ENCODE data around the gene OPN5. TPM values are rescaled to one million over a fixed set of nuclear protein-coding genes. Genes with fewer than 3 reads are reported as not detected.

The OPN5 gene
- total RNA-seq, 2 experiments from 2014 or later, result not detected

DNA sequence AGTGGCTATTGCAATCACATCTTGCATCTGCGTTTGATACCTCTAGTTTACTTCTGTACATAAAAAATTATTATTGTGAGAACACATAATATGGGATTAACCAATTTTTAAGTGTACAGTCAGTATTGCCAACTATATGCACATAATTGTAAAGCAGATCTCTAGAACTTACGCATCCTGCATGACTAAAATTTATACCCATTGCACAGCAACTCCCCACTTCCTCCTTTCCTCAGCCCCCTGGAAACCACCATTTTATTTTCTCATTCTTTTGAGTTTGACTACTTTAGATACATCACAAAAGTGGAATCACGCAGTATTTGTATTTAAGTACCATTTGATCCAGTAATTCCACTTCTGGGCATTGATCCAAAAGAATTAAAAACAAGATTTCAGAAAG is 19.3 kb upstream of the OPN5 start:
- CTCF ChIA-PET, result interaction anchor here (0.6 kb wide), 1 partner anchor 347 kb away, joined by 4 read pairs; no protein-coding TSS in a partner anchor
- H3K27me3 Mint-ChIP-seq, result peaks cover 7% of the 10 kb centered on the region
- no peak overlapping the region for H3K27ac Mint-ChIP-seq
- no peak for DNase-seq
- H3K4me1 Mint-ChIP-seq (ENCODE audit: low read depth), result no peaks in the 10 kb centered on the region
- peaks cover 4% of the 10 kb centered on the region for H3K9me3 Mint-ChIP-seq
- intact Hi-C loops (cut with micrococcal nuclease), result no loop called here
- no peaks in the 10 kb centered on the region for H3K36me3 Mint-ChIP-seq
- H3K4me3 Mint-ChIP-seq, result no peak overlapping the region
- POLR2A ChIA-PET, result no interaction called here

GRCh38 chr6:47766445-47766844 is 15.4 kb upstream of the OPN5 start:
- Mint-ChIP-seq H3K4me3 (no peak overlapping the region), H3K9me3 (peaks cover 4% of the 10 kb centered on the region), H3K4me1 (ENCODE audit: low read depth) (no peaks in the 10 kb centered on the region), H3K27me3 (peaks cover 12% of the 10 kb centered on the region), H3K36me3 (no peaks in the 10 kb centered on the region), H3K27ac (no peak overlapping the region)
- CTCF ChIA-PET, result interaction anchor here (0.6 kb wide), 1 partner anchor 24 kb away, joined by 3 read pairs; no protein-coding TSS in a partner anchor
- intact Hi-C loops (cut with micrococcal nuclease), result no loop called here
- DNase-seq, result no peak
- POLR2A ChIA-PET, result no interaction called here

DNA sequence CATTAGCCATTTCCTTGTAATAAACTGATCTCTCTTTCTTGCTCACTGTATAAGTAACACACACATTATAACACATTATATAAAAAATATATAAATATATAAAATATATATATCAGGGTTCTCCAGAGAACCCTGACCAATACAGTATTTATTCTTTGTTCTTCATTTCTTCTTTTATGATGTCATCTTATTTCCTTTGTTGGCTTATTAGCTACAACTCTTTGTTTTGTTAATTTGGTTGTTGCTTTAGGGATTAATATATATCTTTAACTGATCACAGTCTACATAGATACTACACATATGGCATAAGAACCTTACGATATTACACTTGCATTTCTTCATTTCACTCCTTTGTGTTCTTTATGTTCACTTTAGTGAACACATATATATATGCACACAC is 14.7 kb upstream of the OPN5 start:
- intact Hi-C loops (cut with micrococcal nuclease), result no loop called here

GRCh38 chr6:47769982-47770381 is 11.8 kb upstream of the OPN5 start:
- peaks cover 4% of the 10 kb centered on the region for H3K9me3 Mint-ChIP-seq
- H3K27ac Mint-ChIP-seq, result no peak overlapping the region
- intact Hi-C loops (cut with micrococcal nuclease), result no loop called here
- no peaks in the 10 kb centered on the region for H3K36me3 Mint-ChIP-seq
- no peak overlapping the region for H3K4me3 Mint-ChIP-seq
- CTCF ChIA-PET, result no interaction called here
- POLR2A ChIA-PET, result no interaction called here
- H3K4me1 Mint-ChIP-seq (ENCODE audit: low read depth), result no peaks in the 10 kb centered on the region
- no peak for DNase-seq
- H3K27me3 Mint-ChIP-seq, result peaks cover 7% of the 10 kb centered on the region

More for the DNA sequence above, 14.7 kb upstream of the OPN5 start:
- H3K27ac Mint-ChIP-seq, result no peak overlapping the region
- DNase-seq, result no peak
- ChIA-PET POLR2A (no interaction called here), CTCF (no interaction called here)
- no peaks in the 10 kb centered on the region for H3K36me3 Mint-ChIP-seq
- H3K27me3 Mint-ChIP-seq, result peaks cover 12% of the 10 kb centered on the region
- no peak overlapping the region for H3K4me3 Mint-ChIP-seq
- H3K9me3 Mint-ChIP-seq, result peaks cover 4% of the 10 kb centered on the region
- no peaks in the 10 kb centered on the region for H3K4me1 Mint-ChIP-seq (ENCODE audit: low read depth)

- CTCF ChIA-PET, result no interaction called here
- POLR2A ChIA-PET, result no interaction called here
Measured at GRCh38 chr6:47772359-47772758, 9.5 kb upstream of the OPN5 start.

DNA sequence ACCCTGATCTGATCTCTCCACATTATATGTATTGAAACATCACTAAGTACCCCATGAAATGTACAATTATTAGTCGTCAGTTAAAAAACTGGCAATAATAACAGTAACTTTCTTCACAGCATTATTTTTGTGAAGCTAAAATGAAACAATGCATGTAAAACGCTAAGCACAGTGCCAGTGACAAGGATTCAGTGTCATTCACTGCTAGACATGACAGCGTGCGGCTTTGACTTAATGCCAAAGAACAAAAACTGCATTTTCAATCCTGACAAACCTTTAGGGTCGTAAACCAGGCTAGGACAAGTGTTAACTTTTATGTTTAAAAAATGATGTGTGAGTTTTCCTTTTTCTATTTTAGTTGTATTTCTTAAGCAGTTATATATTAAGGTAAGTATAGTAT is 8.8 kb upstream of the OPN5 start:
- Mint-ChIP-seq H3K27ac (no peak overlapping the region), H3K4me3 (no peak overlapping the region), H3K9me3 (no peaks in the 10 kb centered on the region), H3K36me3 (no peaks in the 10 kb centered on the region), H3K4me1 (ENCODE audit: low read depth) (no peaks in the 10 kb centered on the region), H3K27me3 (peaks cover 6% of the 10 kb centered on the region)
- POLR2A ChIA-PET, result no interaction called here
- CTCF ChIA-PET, result interaction anchor here (0.7 kb wide), 1 partner anchor 142 kb away, joined by 3 read pairs; no protein-coding TSS in a partner anchor
- intact Hi-C loops (cut with micrococcal nuclease), result no loop called here
- DNase-seq, result no peak

More at GRCh38 chr6:47772359-47772758, 9.5 kb upstream of the OPN5 start:
- peaks cover 6% of the 10 kb centered on the region for H3K27me3 Mint-ChIP-seq
- H3K9me3 Mint-ChIP-seq, result no peaks in the 10 kb centered on the region
- no peak overlapping the region for H3K4me3 Mint-ChIP-seq
- DNase-seq, result no peak
- no peak overlapping the region for H3K27ac Mint-ChIP-seq
- intact Hi-C loops (cut with micrococcal nuclease), result no loop called here
- no peaks in the 10 kb centered on the region for H3K4me1 Mint-ChIP-seq (ENCODE audit: low read depth)
- H3K36me3 Mint-ChIP-seq, result no peaks in the 10 kb centered on the region

DNA sequence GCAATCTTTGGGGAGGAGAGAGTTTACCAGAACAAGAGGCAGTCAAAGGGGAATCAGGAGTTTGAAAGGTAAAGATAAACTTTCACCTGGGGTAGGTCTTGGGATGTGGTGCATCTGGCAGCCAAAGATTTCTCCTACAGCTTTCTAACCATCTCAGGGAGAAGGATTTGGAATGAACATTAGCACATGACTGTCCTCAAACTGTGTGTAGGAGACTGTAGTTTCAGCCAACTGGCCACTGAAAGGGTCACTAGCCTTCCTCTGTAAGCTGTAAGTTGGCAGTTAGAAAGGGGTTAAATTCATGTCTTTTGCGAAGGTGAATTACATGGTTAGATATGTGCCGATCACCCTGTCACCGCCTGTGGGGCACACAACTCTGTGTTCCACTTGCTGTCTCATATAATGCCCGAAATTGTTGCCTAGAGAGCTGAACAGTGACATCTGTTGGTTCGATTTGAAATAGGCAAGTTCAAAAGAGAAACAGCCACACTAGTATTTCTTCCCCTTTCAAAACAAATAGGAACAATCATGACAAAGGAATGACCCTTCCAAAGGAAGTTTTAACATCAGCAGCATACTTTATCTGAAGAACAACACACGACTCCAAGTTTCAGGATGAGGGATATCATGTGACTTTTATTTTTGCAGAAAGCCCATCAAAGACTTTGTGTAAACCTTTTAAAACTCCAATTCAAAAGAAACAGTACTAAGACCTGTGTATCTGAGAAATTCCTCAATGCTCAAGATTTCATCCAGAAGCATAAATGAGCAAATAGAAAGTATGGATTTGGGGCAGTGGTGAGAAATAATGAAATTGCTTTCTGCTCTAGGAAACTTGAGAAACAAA is 1.1 kb upstream of the OPN5 start:
- intact Hi-C loops (cut with micrococcal nuclease), result loop anchor here (1.0 kb wide), 2 partner anchors 149 to 366 kb away; no protein-coding TSS in a partner anchor
- no peak overlapping the region for H3K27ac Mint-ChIP-seq

DNA sequence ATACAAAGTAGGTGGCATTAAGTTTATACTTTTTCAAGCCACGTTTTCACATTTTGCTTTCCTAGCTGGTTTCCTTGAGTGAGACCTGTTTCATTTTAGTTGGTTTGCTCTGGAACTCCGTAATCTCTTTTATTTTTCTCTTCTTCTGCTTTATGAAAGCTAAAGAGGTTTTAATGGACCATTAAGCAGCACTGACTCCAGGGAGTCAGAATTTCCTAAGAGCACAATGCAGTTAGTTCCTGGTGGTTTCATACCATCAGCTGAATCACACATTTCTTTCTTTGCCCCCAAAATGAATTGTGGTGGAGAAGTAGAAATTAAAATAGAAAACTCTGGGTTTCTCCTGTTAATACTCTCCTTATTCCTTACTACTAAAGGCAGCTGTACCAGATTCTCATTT is 3.4 kb downstream of the OPN5 start:
- Mint-ChIP-seq H3K36me3 (no peaks in the 10 kb centered on the region), H3K4me3 (no peak overlapping the region), H3K27me3 (peaks cover 11% of the 10 kb centered on the region), H3K9me3 (no peaks in the 10 kb centered on the region), H3K27ac (no peak overlapping the region), H3K4me1 (ENCODE audit: low read depth) (peaks cover 9% of the 10 kb centered on the region)
- intact Hi-C loops (cut with micrococcal nuclease), result loop anchor here (5.0 kb wide), 1 partner anchor 1822 kb away; no protein-coding TSS in a partner anchor
- no peak for DNase-seq
- POLR2A ChIA-PET, result no interaction called here
- CTCF ChIA-PET, result interaction anchor here (0.8 to 1.9 kb wide), 2 partner anchors 12 to 154 kb away, joined by 4 to 12 read pairs; no protein-coding TSS in a partner anchor

More for the DNA sequence above, 1.1 kb upstream of the OPN5 start:
- DNase-seq, result peak; percentile 45
- Mint-ChIP-seq H3K4me3 (no peak overlapping the region), H3K9me3 (no peaks in the 10 kb centered on the region), H3K4me1 (ENCODE audit: low read depth) (peaks cover 8% of the 10 kb centered on the region), H3K27me3 (peaks cover 2% of the 10 kb centered on the region), H3K36me3 (no peaks in the 10 kb centered on the region)
- POLR2A ChIA-PET, result no interaction called here
- CTCF ChIA-PET, result interaction anchor here (0.7 to 6.9 kb wide), 20 partner anchors 9 to 373 kb away, joined by 3 to 143 read pairs (median 4); no protein-coding TSS in a partner anchor

DNA sequence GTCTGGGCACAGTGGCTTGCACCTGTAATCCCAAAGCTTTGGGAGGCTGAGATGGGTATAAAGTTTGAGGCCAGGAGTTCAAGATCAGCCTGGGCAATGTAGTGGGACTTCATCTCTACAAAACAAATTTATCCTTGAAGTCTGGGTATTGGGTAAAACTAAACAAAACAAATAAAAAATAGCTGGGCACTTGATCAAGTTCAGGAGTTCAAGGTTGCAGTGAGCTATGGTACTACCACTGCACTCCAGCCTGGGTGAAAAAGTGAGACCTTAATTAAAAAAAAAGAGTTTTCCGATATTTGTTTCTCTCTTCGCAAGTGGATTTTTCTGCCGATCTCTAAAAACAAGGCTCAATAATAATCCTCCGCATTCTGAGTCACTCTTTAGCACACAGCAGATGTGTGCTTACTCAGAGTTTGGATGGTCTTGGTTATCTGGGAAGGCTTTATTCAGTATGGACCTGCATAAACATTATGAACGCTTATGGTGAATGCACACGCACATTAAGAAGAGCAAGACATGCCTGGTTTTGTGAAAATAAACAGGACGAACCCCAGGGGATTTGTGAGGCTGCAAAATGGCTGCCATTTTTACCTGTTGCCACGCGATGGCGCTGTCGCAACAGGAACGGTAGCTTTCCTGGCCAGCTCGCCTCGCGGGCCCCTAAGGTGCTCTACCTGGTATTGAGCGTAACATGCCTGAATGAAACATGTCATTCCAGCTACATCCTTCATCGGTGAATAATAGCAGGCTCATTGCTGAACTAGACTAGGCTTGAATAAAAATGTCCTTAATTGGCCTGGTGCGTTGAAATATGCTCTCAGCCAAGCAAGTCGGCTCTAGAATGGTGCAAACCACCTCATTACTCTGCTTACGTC is 6.0 kb downstream of the OPN5 start:
- Mint-ChIP-seq H3K36me3 (no peaks in the 10 kb centered on the region), H3K9me3 (no peaks in the 10 kb centered on the region), H3K4me3 (no peak overlapping the region), H3K27me3 (peaks cover 13% of the 10 kb centered on the region), H3K4me1 (ENCODE audit: low read depth) (peaks cover 1% of the 10 kb centered on the region), H3K27ac (no peak overlapping the region)
- intact Hi-C loops (cut with micrococcal nuclease), result loop anchor here (1.0 to 5.0 kb wide), 4 partner anchors 373 to 1819 kb away; no protein-coding TSS in a partner anchor
- DNase-seq, result peak; percentile 65
- POLR2A ChIA-PET, result no interaction called here
- CTCF ChIA-PET, result interaction anchor here (0.6 to 4.1 kb wide), 29 partner anchors 8 to 1817 kb away, joined by 3 to 34 read pairs (median 3); no protein-coding TSS in a partner anchor

DNA sequence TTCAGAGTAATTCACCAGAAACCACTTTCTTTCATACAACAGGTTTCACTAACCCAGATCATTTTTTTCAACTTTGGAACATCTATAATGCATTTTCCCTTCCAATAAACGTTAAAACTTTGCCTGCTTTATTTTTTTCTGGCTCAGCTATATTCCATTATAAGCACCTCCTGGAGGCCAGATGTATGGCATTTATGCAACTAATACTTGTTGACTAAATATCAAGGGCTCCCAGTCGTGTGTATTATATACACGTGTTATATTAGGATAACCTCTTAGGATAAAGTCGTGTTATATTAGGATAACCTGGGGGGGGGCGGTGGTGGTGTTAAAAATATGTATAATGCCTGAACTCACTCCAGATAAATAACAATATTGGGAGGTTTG is 6.7 kb downstream of the OPN5 start:
- Mint-ChIP-seq H3K9me3 (no peaks in the 10 kb centered on the region), H3K27ac (no peak overlapping the region), H3K27me3 (peaks cover 13% of the 10 kb centered on the region), H3K4me1 (ENCODE audit: low read depth) (peaks cover 1% of the 10 kb centered on the region), H3K36me3 (no peaks in the 10 kb centered on the region), H3K4me3 (no peak overlapping the region)
- ChIA-PET CTCF (interaction anchor here (0.7 to 4.1 kb wide), 24 partner anchors 8 to 1817 kb away, joined by 3 to 34 read pairs (median 4); no protein-coding TSS in a partner anchor), POLR2A (no interaction called here)
- no peak for DNase-seq
- intact Hi-C loops (cut with micrococcal nuclease), result loop anchor here (1.0 to 5.0 kb wide), 4 partner anchors 374 to 1819 kb away; no protein-coding TSS in a partner anchor

GRCh38 chr6:47789553-47789952 is 7.7 kb downstream of the OPN5 start:
- H3K9me3 Mint-ChIP-seq, result no peaks in the 10 kb centered on the region
- peaks cover 13% of the 10 kb centered on the region for H3K27me3 Mint-ChIP-seq
- no peaks in the 10 kb centered on the region for H3K36me3 Mint-ChIP-seq
- H3K4me3 Mint-ChIP-seq, result no peak overlapping the region
- intact Hi-C loops (cut with micrococcal nuclease), result loop anchor here (2.0 to 5.0 kb wide), 3 partner anchors 375 to 1818 kb away; no protein-coding TSS in a partner anchor
- no peak overlapping the region for H3K27ac Mint-ChIP-seq
- ChIA-PET POLR2A (no interaction called here), CTCF (interaction anchor here (0.6 to 4.1 kb wide), 10 partner anchors 9 to 1706 kb away, joined by 3 to 34 read pairs (median 4); no protein-coding TSS in a partner anchor)
- peaks cover 1% of the 10 kb centered on the region for H3K4me1 Mint-ChIP-seq (ENCODE audit: low read depth)
- DNase-seq, result no peak
